Bronchial epithelial cell (primary cell): ENCODE measurements around the gene SLAIN1. TPM values are rescaled to one million over a fixed set of nuclear protein-coding genes. Genes with fewer than 3 reads are reported as not detected.

ENCODE experiments used
- DNase-seq: peaks from one replicate; pipeline ENCODE4 v3.0.0-alpha.2; 2010; ENCODE audit warnings: low read depth
- FAIRE-seq: peaks from 2 replicates; lab custom pipeline; 2011; peaks lifted over from hg19 to GRCh38; lab: Jason Lieb, UNC
- H3K27me3 ChIP-seq: 2 replicates; pipeline ENCODE4 v1.5.1; 2011; ENCODE audit warnings: low read length; ENCODE audit not compliant: control insufficient read depth, insufficient read depth
- H3K36me3 ChIP-seq: 2 replicates; pipeline ENCODE4 v1.5.1; 2011; ENCODE audit warnings: low read length; ENCODE audit not compliant: control insufficient read depth, insufficient read depth
- H3K4me3 ChIP-seq: 2 replicates; pipeline ENCODE4 v1.5.1; 2011; ENCODE audit warnings: mild to moderate bottlenecking, low read depth, low read length, control low read depth
- total RNA-seq: library from RNA; depleted of rRNA; stranded (reverse); fragments of >200 nt; gene quantifications from 2 replicates; pipeline ENCODE4 v1.2.1, GENCODE V29; 2014
- TF ChIP-seq, protein P1 (sequence below): IDR thresholded peaks from 2 replicates; pipeline ENCODE4 v1.5.1; 2011; ENCODE audit warnings: mild to moderate bottlenecking, moderate library complexity, low read length, control low read depth, inconsistent platforms; ENCODE audit not compliant: insufficient read depth, severe bottlenecking

Gene SLAIN1
- total RNA-seq, 1 donor from 2014 or later = under 0.01 TPM

DNA sequence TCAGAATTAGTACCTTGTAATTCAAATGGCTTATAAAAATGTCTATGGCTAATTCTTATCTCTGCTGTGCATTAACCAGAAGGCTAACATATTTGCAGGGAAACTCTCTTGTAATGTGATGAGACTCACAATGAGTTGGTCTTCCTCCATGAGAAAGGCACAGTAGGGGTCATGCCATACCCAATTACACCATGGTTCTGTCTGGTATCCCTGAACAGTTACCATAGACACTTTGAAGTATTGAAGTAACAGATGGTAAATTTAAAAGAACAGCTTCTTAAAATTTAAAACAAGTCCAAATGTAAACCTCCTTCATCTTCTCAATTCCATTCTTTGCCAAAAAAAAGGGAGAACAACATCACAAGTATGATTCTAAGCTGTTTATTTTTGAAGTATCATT, 22.6 kb upstream of the SLAIN1 start:
- Histone ChIP-seq H3K27me3 (no peaks in the 10 kb centered on the region), H3K36me3 (no peaks in the 10 kb centered on the region), H3K4me3 (no peak overlapping the region)
- FAIRE-seq (no peak), DNase-seq (no peak)
- TF ChIP-seq, protein P1, sequence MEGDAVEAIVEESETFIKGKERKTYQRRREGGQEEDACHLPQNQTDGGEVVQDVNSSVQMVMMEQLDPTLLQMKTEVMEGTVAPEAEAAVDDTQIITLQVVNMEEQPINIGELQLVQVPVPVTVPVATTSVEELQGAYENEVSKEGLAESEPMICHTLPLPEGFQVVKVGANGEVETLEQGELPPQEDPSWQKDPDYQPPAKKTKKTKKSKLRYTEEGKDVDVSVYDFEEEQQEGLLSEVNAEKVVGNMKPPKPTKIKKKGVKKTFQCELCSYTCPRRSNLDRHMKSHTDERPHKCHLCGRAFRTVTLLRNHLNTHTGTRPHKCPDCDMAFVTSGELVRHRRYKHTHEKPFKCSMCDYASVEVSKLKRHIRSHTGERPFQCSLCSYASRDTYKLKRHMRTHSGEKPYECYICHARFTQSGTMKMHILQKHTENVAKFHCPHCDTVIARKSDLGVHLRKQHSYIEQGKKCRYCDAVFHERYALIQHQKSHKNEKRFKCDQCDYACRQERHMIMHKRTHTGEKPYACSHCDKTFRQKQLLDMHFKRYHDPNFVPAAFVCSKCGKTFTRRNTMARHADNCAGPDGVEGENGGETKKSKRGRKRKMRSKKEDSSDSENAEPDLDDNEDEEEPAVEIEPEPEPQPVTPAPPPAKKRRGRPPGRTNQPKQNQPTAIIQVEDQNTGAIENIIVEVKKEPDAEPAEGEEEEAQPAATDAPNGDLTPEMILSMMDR = no peak

DNA sequence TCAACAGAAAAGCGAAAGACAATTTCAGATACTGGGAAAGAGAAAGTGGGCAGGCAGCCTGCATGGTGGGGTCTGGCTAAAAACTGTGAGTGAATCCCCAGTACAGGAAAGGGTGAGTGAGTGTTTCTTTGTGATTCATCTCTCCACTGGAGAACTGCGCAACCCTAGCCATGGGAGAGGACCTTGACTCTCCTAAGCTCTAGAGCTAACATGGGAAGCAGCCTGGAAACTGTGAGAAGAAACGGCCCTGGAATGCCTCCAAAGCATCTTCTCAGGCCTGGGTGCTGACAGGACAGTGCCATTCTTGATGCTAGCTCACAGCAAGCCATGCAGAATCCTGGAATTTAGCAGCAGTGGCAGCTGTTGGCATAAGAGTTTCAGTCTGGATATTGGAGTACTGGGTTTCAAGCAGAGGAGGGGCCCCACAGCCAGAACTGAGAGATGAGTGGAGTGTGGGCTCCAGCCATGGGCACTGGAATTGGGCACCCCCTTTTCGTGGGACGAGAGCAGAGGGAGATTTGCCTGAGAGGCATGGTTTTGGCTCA, 18.7 kb upstream of the SLAIN1 start:
- H3K4me3 ChIP-seq = no peak overlapping the region
- TF ChIP-seq, protein P1 = no peak
- FAIRE-seq = no peak
- no peak for DNase-seq
- H3K36me3 ChIP-seq = no peaks in the 10 kb centered on the region
- no peaks in the 10 kb centered on the region for H3K27me3 ChIP-seq

DNA sequence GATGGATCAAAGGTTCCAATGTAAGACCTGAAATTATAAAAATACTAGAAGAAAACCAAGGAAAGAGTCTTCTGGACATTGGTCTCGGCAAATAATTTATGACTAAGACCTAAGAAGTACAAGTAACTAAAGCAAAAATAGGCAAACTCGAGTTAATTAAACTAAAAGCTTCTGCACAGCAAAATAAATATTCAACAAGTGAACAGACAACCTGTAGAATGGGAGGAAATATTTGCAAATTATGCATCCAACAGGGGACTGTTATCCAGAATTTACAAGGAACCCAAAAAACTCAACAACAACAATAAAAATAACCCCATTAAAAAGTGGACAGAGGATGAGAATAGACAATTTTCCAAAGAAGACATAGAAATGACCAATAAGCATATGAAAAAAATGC, 9.7 kb upstream of the SLAIN1 start:
- no peaks in the 10 kb centered on the region for H3K36me3 ChIP-seq
- H3K27me3 ChIP-seq = no peaks in the 10 kb centered on the region
- H3K4me3 ChIP-seq = no peak overlapping the region
- FAIRE-seq (no peak), DNase-seq (no peak)
- TF ChIP-seq, protein P1 = no peak

DNA sequence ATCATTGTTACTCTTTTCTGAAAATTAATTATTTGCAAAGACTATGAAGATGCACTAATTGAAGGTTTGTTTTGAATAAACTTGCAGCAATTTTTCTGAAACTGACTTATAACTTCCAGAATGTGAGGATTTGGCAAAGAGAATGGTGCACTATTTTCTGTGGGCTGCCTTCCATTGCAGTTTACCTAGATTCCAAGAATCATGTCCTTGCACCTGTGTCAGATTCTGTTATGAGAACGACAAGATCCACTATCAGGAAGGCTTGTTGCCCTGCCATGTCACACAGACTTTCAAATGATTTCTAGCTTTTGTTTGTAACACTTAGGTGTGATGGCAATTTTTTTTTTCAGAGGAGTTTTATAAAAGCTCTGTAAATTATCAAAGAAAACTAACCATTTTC, 5.6 kb upstream of the SLAIN1 start:
- DNase-seq (no peak), FAIRE-seq (no peak)
- Histone ChIP-seq H3K27me3 (peaks cover 9% of the 10 kb centered on the region), H3K36me3 (no peaks in the 10 kb centered on the region), H3K4me3 (no peak overlapping the region)
- TF ChIP-seq, protein P1 = no peak

DNA sequence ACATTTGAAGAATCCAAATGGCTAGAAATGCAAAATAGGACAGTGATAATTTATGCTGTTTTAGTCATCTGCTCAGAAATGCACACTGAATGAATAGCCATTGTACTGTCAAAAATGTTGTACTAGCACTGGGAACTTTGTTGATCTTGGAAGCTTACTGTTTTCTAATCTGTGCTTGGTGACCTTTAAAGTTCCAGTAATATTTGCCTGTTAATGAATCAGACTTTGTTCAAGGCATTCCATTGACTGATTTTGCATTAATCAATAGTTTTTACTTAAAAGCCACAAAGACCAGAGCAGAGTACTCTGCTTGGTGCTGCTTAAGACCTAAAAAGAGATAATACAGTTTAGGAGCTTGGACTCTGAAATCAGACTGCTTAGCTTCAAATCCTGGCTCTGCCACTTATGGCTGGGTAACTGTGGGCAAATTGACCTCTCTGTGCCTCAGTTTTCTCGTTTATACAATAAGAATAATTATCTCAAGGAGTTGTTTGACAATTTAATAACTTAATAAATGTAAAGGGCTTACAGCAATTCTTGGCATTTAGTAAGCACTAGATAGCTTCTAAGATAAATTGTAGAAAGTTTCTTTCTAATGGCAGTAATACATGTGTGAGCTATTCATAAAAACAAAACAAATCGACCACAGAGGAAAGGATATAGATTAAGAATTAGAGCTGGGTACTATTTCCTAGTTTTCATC, 4.6 kb upstream of the SLAIN1 start:
- TF ChIP-seq, protein P1 = no peak
- DNase-seq = no peak
- no peak for FAIRE-seq
- no peak overlapping the region for H3K4me3 ChIP-seq
- no peaks in the 10 kb centered on the region for H3K36me3 ChIP-seq
- H3K27me3 ChIP-seq = peaks cover 14% of the 10 kb centered on the region

DNA sequence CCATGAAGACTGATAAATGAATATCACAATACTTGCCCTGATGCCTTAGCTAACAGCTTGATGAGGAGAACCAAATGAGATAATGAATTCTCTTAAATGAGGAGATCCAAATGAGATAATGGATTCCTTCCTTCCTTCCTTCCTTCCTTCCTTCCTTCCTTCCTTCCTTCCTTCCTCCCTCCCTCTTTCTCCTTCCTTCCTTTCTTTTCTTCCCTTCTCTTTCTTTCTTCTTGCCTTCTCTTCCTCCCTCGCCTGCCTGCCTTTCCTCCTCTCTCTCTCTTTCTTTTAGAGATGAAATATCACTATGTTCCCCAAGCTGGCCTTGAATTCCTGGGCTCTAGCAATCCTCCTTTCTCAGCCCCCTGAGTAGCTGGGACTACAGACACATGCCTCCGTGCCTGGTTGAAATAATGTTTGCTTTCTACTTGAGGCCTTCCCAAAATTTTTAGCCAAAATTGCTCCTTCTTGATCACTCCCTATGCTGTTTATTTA, 4.0 kb upstream of the SLAIN1 start:
- no peak for DNase-seq
- Histone ChIP-seq H3K4me3 (no peak overlapping the region), H3K27me3 (peaks cover 14% of the 10 kb centered on the region), H3K36me3 (no peaks in the 10 kb centered on the region)
- TF ChIP-seq, protein P1 = no peak
- no peak for FAIRE-seq
